Frontal cortex (tissue), 4 donors: ENCODE results near the gene SNX20. TPM values are rescaled to one million over a fixed set of nuclear protein-coding genes. Genes with fewer than 3 reads are reported as not detected.

ENCODE experiments used
- DNase-seq, 2 donors: peaks; one replicate each; pipeline ENCODE4 v3.0.0; 2012; ENCODE audit warnings: low spot score in 2 of 2
- FAIRE-seq: peaks from 2 replicates; lab custom pipeline; 2012; peaks lifted over from hg19 to GRCh38; lab: Jason Lieb, UNC
- total RNA-seq: library from RNA; depleted of rRNA; stranded (reverse); fragments of >200 nt; gene quantifications from one replicate; pipeline ENCODE4 v1.2.3, GENCODE V29; 2014
- donor health status: control.
- donor health status: control.
- donor health status: control.

Gene SNX20, protein sequence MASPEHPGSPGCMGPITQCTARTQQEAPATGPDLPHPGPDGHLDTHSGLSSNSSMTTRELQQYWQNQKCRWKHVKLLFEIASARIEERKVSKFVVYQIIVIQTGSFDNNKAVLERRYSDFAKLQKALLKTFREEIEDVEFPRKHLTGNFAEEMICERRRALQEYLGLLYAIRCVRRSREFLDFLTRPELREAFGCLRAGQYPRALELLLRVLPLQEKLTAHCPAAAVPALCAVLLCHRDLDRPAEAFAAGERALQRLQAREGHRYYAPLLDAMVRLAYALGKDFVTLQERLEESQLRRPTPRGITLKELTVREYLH
- under 0.01 TPM for total RNA-seq

GRCh38 chr16:50681021-50681885 is at the start of gene SNX20:
Gene SNX20, minus strand, starts transcription at chr16:50681312. Its CDS starts 3,786 bp downstream, at chr16:50677526.
- DNase-seq, result no peak
- no peak for FAIRE-seq

DNA sequence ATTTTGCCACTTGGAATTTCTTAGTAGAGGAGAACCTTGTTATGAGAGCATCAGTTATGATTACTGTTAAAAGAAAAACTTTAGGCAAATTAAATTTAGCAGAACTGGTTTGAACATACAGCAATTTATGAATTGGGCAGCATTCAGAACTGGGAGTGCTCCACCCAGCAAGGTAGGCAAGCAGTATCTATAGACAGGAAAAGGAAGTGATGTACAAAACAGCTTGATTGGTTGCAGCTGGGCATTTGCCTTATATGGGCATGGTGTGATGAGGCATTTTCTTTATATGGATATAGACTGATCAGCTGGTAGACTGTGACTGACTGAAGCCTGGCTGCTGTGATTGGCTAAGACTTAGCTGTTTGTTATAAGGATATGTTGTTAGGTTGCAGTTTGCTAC is 43.2 kb upstream of the SNX20 start:
- DNase-seq (no peak), FAIRE-seq (no peak)

DNA sequence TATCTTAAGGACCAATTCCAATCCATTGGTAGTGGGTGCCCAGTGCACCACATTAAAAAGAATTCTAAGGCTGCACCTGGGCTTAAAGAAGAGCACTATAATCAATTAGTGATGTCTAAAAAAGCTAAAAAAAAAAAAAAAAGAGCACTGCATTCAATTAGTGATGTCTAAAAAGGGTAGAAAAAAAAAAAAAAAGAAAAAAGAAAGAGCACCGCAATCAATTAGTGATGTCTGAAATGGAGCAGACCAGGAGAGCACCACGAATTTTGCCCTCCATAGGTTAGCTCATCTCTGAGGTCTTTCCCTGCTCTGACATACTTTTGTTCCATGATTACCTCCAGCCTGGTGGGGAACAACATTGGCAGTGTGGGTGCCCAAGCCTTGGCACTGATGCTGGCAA is 41.8 kb upstream of the SNX20 start:
- DNase-seq (no peak), FAIRE-seq (no peak)

GRCh38 chr16:50722405-50722737 is 41.3 kb upstream of the SNX20 start:
- DNase-seq, result no peak
- no peak for FAIRE-seq

DNA sequence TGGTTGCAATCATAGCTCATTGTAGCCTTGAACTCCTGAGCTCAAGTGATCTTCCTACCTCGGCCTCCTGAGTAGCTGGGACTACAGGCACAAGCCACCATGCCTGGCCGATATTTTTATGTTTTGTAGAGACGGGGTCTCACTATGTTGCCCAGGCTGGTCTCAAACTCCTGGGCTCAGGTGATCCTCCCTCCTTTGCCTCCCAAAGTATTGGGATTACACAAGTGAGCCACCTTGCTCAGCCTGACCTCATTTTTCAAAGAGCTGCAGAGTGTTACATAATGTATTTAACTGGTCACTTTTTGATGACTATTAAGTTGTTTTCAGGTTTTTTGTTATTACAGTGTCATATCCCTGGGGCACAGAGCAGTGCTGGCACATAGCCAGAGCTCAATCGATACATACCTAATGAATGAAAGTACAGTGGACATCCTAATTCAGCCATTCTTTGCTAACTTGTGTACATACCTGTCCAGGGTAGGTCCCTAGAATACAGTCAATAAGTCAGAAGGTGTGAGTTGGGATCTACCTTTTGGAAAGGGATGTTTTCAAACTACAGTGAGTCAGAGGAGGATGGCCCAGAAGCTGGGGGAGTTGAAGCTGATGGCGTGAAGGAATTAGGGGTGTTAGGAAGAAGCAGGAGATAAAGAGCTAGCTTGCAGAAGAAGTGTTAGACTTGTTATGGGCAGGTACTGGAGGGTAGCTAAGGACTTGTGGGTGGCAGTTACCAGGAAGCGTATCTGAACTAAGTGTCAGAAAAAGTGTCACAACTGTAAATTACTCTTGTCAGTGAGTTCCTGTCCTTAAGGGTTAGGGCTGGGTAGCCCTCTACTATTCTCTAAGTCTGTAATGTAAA is 40.7 kb upstream of the SNX20 start:
- no peak for DNase-seq
- no peak for FAIRE-seq

DNA sequence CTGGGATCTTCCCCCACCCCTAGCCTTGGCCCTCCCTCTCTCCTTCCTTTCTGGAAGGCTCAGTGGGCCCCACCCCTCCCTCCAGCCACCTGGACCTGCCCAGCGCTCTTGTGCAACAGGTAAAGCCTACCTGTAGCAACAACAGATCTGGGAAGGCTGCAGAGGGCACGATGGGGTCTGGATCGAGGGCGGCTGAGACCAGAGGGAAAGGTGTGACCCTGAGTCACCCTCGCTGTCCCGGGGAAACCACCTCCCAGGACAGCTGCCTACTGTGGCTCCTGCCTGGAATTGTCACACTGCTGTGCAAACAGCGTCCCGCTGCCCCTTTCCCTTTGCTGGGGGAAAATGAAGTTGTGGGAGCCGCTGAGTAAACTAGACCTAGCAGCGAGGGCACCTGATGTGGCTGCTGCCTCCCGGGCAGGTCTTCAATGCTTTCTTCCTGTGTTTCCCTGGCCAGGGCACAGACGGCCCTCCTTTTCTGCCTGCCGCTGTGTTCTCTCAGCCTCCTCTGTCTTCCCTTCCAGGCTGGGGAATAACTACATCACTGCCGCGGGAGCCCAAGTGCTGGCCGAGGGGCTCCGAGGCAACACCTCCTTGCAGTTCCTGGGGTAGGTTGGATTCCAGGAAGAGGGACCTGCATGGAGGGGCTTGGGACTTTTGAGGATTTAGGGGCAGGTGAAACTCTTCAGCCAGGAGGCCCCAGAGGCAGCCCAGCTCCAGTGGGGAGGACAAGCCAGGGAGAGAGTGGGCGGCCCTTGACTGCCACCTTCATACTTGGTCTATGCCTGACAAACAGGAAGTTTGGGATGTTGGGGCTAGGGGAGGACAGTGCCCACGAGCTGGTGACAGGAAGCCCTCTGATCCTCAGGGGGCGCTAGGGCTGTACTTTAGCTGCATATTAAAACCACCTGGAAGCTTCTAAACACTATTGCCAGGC is 38.6 kb upstream of the SNX20 start:
- FAIRE-seq (no peak), DNase-seq (no peak)

DNA sequence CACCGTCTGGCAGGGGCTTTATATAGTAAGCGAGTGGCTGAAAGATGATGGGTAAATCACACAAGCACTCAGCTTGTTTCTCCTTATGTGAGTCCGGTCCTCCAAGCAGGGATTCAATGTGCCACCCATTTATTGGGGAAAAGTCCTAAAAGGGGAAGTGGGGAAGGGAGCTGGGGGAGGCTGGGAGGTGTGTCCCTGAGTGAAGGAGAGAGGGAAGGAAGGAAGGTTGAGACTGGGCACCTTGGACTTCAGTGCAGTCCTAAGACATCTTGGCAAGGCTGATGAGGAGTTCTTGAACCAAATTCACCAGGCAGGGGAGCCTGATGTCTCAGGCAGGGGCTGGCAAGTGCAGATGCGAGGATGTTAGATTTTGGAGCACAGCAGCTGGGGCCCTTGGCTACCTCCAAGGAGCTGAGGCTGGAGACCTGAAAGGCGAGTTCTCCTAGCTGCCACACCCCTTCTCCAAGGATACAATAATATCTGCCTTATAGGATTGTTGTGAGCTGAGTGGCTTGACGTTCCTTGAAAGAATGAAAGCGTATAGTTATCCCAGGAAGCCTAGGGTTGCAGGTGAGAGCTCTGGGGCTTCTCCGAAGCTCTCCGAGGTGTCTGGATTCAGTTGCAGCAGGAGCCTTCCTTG is 37.8 kb upstream of the SNX20 start:
- no peak for DNase-seq
- FAIRE-seq, result no peak

- FAIRE-seq (no peak), DNase-seq (no peak)
Measured at GRCh38 chr16:50718061-50718760, 37.1 kb upstream of the SNX20 start.

DNA sequence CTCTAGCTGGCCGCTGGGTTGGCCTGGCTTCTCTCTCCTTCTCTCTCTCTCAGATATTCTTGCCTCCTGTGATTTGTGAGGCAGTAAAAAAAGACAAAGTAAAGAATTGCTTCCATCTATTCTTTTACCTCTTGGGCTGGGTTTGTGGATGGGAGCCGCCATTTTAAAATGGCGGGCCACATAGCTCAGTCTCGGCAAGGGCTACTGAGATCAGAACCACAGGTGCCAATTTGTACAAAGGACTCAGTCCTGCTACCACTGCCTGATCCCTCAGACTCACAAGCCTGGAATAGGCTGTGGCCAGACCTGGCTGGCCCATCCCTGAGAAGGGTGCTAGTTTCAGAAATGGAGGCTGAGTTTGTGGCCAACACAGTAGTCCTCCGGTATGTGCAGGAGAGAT is 36.4 kb upstream of the SNX20 start:
- DNase-seq (no peak), FAIRE-seq (no peak)

- no peak for FAIRE-seq
- DNase-seq, result no peak
Measured at GRCh38 chr16:50717091-50717490, 36.0 kb upstream of the SNX20 start.

DNA sequence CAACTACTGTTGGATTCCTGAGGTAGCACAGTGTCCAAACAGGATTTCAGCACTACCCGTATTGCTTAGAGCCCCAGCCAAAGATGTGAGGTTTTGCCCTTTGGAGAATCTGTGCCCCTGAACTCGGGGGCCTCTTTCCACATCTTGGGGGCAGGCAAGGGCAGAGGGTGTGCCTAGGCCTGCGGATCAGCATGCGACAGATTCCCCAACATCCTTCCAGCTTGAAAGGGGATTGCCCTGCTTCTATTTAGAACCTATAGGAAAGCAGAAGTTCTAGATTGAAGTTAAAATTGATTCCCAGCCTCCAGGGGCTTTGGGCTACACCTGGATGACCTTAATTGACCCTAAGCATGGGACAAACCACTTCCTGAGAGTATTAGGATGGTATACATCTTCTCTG is 31.8 kb upstream of the SNX20 start:
- no peak for DNase-seq
- FAIRE-seq, result no peak

DNA sequence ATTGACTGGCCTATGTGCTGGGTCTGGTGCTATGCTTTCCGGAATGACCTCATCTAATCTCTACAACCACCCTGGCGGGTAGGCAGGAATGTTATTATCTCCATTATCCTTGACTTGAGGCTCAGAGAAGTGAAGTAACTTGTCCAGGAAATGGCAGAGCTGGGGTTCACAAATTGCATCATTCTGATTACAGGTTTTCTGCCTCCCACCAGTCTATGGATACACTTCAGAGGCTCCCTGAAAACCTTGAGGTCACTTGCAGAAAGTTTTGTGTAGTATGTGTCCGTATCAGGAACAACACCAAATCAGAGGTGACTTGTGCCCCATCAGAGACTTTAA is 31.4 kb upstream of the SNX20 start:
- DNase-seq, result no peak
- no peak for FAIRE-seq

DNA sequence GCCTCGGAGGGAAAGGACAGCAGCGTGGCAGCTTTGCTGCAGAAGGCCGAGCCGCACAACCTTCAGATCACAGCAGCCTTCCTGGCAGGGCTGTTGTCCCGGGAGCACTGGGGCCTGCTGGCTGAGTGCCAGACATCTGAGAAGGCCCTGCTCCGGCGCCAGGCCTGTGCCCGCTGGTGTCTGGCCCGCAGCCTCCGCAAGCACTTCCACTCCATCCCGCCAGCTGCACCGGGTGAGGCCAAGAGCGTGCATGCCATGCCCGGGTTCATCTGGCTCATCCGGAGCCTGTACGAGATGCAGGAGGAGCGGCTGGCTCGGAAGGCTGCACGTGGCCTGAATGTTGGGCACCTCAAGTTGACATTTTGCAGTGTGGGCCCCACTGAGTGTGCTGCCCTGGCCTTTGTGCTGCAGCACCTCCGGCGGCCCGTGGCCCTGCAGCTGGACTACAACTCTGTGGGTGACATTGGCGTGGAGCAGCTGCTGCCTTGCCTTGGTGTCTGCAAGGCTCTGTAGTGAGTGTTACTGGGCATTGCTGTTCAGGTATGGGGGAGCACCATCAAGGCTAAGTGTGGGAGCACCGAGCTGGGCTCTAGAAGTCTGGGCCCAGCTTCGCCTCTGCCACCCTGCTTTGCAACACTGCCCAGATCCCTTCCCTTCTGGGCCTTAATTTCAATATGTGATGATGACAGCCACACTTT is 30.9 kb upstream of the SNX20 start:
- peak in 1 of 2 donors; percentile 60 for DNase-seq
- FAIRE-seq, result no peak

DNA sequence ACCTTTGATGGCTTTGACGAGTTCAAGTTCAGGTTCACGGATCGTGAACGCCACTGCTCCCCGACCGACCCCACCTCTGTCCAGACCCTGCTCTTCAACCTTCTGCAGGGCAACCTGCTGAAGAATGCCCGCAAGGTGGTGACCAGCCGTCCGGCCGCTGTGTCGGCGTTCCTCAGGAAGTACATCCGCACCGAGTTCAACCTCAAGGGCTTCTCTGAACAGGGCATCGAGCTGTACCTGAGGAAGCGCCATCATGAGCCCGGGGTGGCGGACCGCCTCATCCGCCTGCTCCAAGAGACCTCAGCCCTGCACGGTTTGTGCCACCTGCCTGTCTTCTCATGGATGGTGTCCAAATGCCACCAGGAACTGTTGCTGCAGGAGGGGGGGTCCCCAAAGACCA is 29.9 kb upstream of the SNX20 start:
- FAIRE-seq, result no peak
- DNase-seq, result no peak

GRCh38 chr16:50709980-50710379 is 28.9 kb upstream of the SNX20 start:
- FAIRE-seq (no peak), DNase-seq (no peak)

- no peak for FAIRE-seq
- no peak for DNase-seq
Measured at GRCh38 chr16:50709061-50709684, 28.1 kb upstream of the SNX20 start.

DNA sequence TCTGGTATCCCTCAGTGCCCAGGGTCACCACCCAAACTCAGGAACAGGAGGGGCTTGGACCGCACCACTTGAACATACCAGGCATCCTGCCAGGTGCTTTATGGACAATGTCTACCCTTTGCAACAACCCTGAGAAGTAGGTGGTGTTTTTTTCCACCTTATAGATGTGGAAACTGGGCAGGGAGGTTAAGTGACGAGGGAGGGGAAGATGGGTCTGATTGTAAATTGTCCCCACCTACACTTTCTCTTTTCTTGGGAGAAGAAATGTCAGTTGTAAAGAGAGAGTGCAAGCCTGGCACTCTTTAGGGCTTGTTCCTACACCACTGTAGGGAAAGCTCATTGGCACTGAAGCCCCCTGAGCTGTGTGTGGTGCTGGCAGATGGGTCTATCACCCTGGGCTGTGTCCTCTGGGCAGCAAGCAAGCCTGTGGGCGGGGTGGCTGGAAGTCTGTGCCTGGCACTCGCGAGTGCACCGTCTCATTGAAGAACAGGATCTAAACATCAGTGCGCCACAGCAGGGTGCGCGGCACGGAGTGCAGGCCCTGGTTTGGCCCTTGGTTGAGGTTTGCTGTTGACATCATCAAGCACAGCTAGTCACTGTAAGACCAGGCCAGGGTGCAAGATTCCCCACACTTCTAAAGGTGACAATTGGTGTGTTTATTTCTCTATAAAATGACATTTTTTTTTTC is 27.4 kb upstream of the SNX20 start:
- no peak for DNase-seq
- no peak for FAIRE-seq
